HepG2 (cell line): ENCODE results near the gene ZCWPW2. TPM values are rescaled to one million over a fixed set of nuclear protein-coding genes. Genes with fewer than 3 reads are reported as not detected.

Experiments used
- ATAC-seq: fragments of 200-7000 bp; cut with Tn5 transposase; 3 replicates; pipeline ENCODE4 v1.9.1; 2020; ENCODE audit warnings: mild to moderate bottlenecking, moderate library complexity
- BruUV-seq: library from RNA; stranded (reverse); fragments of 400-500 nt; replicated peaks from 2 replicates; lab custom pipeline; 2021; lab: Mats Ljungman, UMichigan
- CTCF ChIA-PET: fragments of 300-600 bp; formaldehyde crosslinking; extraction: SDS; loops from one replicate; lab custom pipeline; 2021; ENCODE audit warnings: low total read pairs, inconsistent platforms, low intra/inter-chr PET ratio; lab: Yijun Ruan, JAX
- POLR2A ChIA-PET: fragments of 350-600 bp; sonication (Branson Sonifier 250); formaldehyde crosslinking; loops from one replicate; lab custom pipeline; 2020; ENCODE audit warnings: antibody characterized with exemption, inconsistent platforms; lab: Yijun Ruan, JAX
- DNase-seq: peaks from one replicate; pipeline ENCODE4 v3.0.0-alpha.2; 2015; ENCODE audit warnings: low spot score
- FAIRE-seq: peaks from 3 replicates; lab custom pipeline; 2011; peaks lifted over from hg19 to GRCh38; lab: Jason Lieb, UNC
- H2AFZ ChIP-seq: one replicate; pipeline ENCODE4 v1.6.1; 2011; ENCODE audit warnings: low read length, inconsistent platforms
- H3K27ac ChIP-seq: fragments of 300-600 bp; 3 replicates; pipeline ENCODE4 v1.8.0; 2011; ENCODE audit warnings: mixed run types, mild to moderate bottlenecking, mixed read lengths, low read length, inconsistent platforms; ENCODE audit not compliant: insufficient read depth; ENCODE audit errors: extremely low read length
- H3K27me3 ChIP-seq, 2 experiments: fragments of 200-600 bp in 1 of 2; 2 replicates in 1 of 2; 3 replicates in 1 of 2; pipeline versions ENCODE4 v1.6.0 to v1.8.0; 2011; ENCODE audit warnings: low read length in 2 of 2, mild to moderate bottlenecking in 2 of 2, moderate library complexity in 2 of 2, inconsistent platforms in 1 of 2; ENCODE audit not compliant: insufficient read depth in 2 of 2, control insufficient read depth in 1 of 2
- H3K36me3 ChIP-seq, 2 experiments: fragments of 200-600 bp in 1 of 2; replicated peaks in 1 of 2; 2 replicates in 1 of 2; 3 replicates in 1 of 2; pipeline versions ENCODE4 v1.5.1 to v1.8.0; 2011; ENCODE audit warnings: low read length in 2 of 2, inconsistent platforms in 1 of 2; ENCODE audit not compliant: insufficient read depth in 2 of 2, control insufficient read depth in 1 of 2
- H3K4me1 ChIP-seq: 2 replicates; pipeline ENCODE4 v1.5.1; 2012; ENCODE audit warnings: low read length, inconsistent platforms; ENCODE audit not compliant: insufficient read depth
- H3K4me2 ChIP-seq: 2 replicates; pipeline ENCODE4 v1.6.0; 2011; ENCODE audit warnings: low read depth, low read length, inconsistent platforms
- H3K4me3 ChIP-seq, 3 experiments: fragments of 200-600 bp in 1 of 3; sonication (generic), shearing (Covaris generic) in 1 of 3; replicated peaks in 1 of 3; 2 replicates each; pipeline ENCODE4 v1.5.1; 2011 to 2016; ENCODE audit warnings: low read length in 3 of 3, inconsistent platforms in 2 of 3, low read depth in 2 of 3, mild to moderate bottlenecking in 2 of 3, control low read depth in 1 of 3, mixed read lengths in 1 of 3; ENCODE audit not compliant: insufficient read depth in 1 of 3
- H3K79me2 ChIP-seq: one replicate; pipeline ENCODE4 v1.6.1; 2011; ENCODE audit warnings: low read length, inconsistent platforms; ENCODE audit not compliant: insufficient read depth
- H3K9ac ChIP-seq: 2 replicates; pipeline ENCODE4 v1.6.0; 2011; ENCODE audit warnings: mild to moderate bottlenecking, low read depth, low read length, inconsistent platforms; ENCODE audit not compliant: insufficient read depth
- H3K9me3 ChIP-seq: 2 replicates; pipeline ENCODE4 v1.5.1; 2012; ENCODE audit warnings: mild to moderate bottlenecking, low read length
- H4K20me1 ChIP-seq: 2 replicates; pipeline ENCODE4 v1.6.0; 2011; ENCODE audit warnings: inconsistent platforms, mild to moderate bottlenecking, low read length, moderate library complexity; ENCODE audit not compliant: insufficient read depth
- BRCA1 ChIP-seq: sonication (generic); formaldehyde crosslinking; IDR thresholded peaks from 2 replicates; pipeline ENCODE4 v1.4.0; 2020; ENCODE audit warnings: missing genetic modification reagents
- CHD4 ChIP-seq: fragments of 200-600 bp; sonication (generic); IDR thresholded peaks from 2 replicates; pipeline ENCODE4 v1.7.0; 2017; ENCODE audit warnings: mild to moderate bottlenecking, low read length, borderline replicate concordance
- EEA1 ChIP-seq: sonication (generic); formaldehyde crosslinking; IDR thresholded peaks from 2 replicates; pipeline ENCODE4 v1.5.1; 2020; ENCODE audit warnings: mild to moderate bottlenecking, missing genetic modification reagents, borderline replicate concordance
- JUNB ChIP-seq: sonication (generic); formaldehyde crosslinking; IDR thresholded peaks from 2 replicates; pipeline ENCODE4 v1.8.0; 2022; ENCODE audit warnings: missing genetic modification reagents, mild to moderate bottlenecking, borderline replicate concordance
- NAIF1 ChIP-seq: sonication (generic); formaldehyde crosslinking; IDR thresholded peaks from 2 replicates; pipeline ENCODE4 v1.5.0; 2020; ENCODE audit warnings: mild to moderate bottlenecking, missing genetic modification reagents, borderline replicate concordance
- NR2C2 ChIP-seq: sonication (generic); formaldehyde crosslinking; IDR thresholded peaks from 2 replicates; pipeline ENCODE4 v1.4.0; 2020; ENCODE audit warnings: missing genetic modification reagents, mild to moderate bottlenecking, moderate library complexity, borderline replicate concordance
- PHF5A ChIP-seq: IDR thresholded peaks from one replicate; pipeline ENCODE4 v1.6.1; 2018; ENCODE audit warnings: low read depth, missing genetic modification reagents; ENCODE audit not compliant: unreplicated experiment
- POLR2A ChIP-seq, 2 experiments: IDR thresholded peaks; 2 replicates each; pipeline ENCODE4 v1.6.1; 2011; ENCODE audit warnings: low read depth in 2 of 2, low read length in 2 of 2, mild to moderate bottlenecking in 1 of 2, moderate library complexity in 1 of 2; ENCODE audit not compliant: insufficient read depth in 1 of 2
- RBM39 ChIP-seq: fragments of 200-400 bp; formaldehyde crosslinking; IDR thresholded peaks from one replicate; pipeline ENCODE4 v1.6.1; 2018; ENCODE audit warnings: antibody characterized with exemption, mild to moderate bottlenecking, low read depth, low read length; ENCODE audit not compliant: poor library complexity, severe bottlenecking
- ZMYM2 ChIP-seq: sonication (generic); formaldehyde crosslinking; IDR thresholded peaks from 2 replicates; pipeline ENCODE4 v1.8.0; 2022; ENCODE audit warnings: mild to moderate bottlenecking, missing genetic modification reagents
- ZNF83 ChIP-seq: sonication (generic); formaldehyde crosslinking; IDR thresholded peaks from 2 replicates; pipeline ENCODE4 v1.4.0; 2020; ENCODE audit warnings: missing genetic modification reagents, mild to moderate bottlenecking, borderline replicate concordance
- WGBS: methylation state at CpG from one replicate; pipeline ENCODE4 v1.1.6; 2017; ENCODE audit warnings: low lambda C conversion rate; 5-methylcytosine and 5-hydroxymethylcytosine counted together
- in situ Hi-C: cut with HindIII; loops from 2 replicates; pipeline ENCODE4 v1.10.0; 2017; ENCODE audit warnings: low pct_unique_long_range_greater_than_20kb; ENCODE audit not compliant: extremely low pct_ligation_motif_present
- intact Hi-C: fragments of 100-400 bp; cut with micrococcal nuclease; formaldehyde crosslinking; loops from one replicate; pipeline ENCODE4 v1.10.0; 2022; ENCODE audit not compliant: unreplicated experiment
- polyA plus RNA-seq, 8 experiments: library from polyadenylated mRNA; depleted of rRNA in 3 of 8; stranded (reverse) in 7 of 8; unstranded in 1 of 8; fragments of >200 nt; fragmentation: Illumina TruSeq in 4 of 8; extraction: Trizol in 4 of 8; gene quantifications; 2 replicates each; pipeline versions ENCODE4 v1.2.1 to v1.2.3, GENCODE V29; 2011 to 2016; ENCODE audit warnings: low read depth in 4 of 8, missing spikeins in 1 of 8, mixed read lengths in 1 of 8; ENCODE audit not compliant: insufficient read depth in 1 of 8
- total RNA-seq, 5 experiments: library from RNA; depleted of rRNA; stranded (reverse); fragments of >200 nt; fragmentation: Illumina TruSeq; extraction: Trizol; gene quantifications; 2 replicates each; pipeline ENCODE4 v1.2.3, GENCODE V29; 2016; ENCODE audit warnings: low read depth in 1 of 5
- TF ChIP-seq, protein P1 (sequence below): sonication (generic); formaldehyde crosslinking; IDR thresholded peaks from 2 replicates; pipeline ENCODE4 v1.4.0; 2020; ENCODE audit warnings: mild to moderate bottlenecking, missing genetic modification reagents, borderline replicate concordance

The ZCWPW2 gene
- total and polyA plus RNA-seq, 2 of the 13 experiments (the other 11 are each of a cell fraction or from before 2014, with no cell fraction given) = 0.17 to 0.53 TPM

DNA sequence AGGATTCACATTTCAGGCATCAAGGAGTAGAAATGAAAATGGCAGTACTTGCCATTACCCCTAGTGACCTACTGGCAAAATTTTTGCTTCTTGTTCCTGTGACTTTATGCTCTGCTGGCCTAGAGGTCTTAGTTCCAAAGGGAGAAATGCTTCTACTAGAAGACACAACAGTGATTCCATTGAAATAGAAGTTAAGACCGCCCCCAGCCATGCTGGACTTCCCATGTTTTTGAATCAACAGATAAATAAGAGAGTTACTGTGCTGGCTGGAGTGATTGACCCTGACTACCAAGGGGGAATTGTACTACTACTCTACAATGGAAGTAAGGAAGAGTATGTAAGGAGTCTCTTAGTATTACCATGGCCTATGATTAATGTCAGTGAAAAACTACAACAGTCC lies 196.3 kb downstream of the ZCWPW2 start (continued):
- TF ChIP-seq RBM39 (no peak), POLR2A (IDR thresholded peaks at IDR 0.05; ENCODE audit: insufficient read depth in 1 of 2, low read depth in 2 of 2, low read length in 2 of 2) (no peak), CHD4 (no peak)
- TF ChIP-seq, protein P1, sequence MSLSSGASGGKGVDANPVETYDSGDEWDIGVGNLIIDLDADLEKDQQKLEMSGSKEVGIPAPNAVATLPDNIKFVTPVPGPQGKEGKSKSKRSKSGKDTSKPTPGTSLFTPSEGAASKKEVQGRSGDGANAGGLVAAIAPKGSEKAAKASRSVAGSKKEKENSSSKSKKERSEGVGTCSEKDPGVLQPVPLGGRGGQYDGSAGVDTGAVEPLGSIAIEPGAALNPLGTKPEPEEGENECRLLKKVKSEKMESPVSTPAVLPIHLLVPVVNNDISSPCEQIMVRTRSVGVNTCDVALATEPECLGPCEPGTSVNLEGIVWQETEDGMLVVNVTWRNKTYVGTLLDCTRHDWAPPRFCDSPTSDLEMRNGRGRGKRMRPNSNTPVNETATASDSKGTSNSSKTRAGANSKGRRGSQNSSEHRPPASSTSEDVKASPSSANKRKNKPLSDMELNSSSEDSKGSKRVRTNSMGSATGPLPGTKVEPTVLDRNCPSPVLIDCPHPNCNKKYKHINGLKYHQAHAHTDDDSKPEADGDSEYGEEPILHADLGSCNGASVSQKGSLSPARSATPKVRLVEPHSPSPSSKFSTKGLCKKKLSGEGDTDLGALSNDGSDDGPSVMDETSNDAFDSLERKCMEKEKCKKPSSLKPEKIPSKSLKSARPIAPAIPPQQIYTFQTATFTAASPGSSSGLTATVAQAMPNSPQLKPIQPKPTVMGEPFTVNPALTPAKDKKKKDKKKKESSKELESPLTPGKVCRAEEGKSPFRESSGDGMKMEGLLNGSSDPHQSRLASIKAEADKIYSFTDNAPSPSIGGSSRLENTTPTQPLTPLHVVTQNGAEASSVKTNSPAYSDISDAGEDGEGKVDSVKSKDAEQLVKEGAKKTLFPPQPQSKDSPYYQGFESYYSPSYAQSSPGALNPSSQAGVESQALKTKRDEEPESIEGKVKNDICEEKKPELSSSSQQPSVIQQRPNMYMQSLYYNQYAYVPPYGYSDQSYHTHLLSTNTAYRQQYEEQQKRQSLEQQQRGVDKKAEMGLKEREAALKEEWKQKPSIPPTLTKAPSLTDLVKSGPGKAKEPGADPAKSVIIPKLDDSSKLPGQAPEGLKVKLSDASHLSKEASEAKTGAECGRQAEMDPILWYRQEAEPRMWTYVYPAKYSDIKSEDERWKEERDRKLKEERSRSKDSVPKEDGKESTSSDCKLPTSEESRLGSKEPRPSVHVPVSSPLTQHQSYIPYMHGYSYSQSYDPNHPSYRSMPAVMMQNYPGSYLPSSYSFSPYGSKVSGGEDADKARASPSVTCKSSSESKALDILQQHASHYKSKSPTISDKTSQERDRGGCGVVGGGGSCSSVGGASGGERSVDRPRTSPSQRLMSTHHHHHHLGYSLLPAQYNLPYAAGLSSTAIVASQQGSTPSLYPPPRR (CRISPR knock-in tag) = no peak

DNA sequence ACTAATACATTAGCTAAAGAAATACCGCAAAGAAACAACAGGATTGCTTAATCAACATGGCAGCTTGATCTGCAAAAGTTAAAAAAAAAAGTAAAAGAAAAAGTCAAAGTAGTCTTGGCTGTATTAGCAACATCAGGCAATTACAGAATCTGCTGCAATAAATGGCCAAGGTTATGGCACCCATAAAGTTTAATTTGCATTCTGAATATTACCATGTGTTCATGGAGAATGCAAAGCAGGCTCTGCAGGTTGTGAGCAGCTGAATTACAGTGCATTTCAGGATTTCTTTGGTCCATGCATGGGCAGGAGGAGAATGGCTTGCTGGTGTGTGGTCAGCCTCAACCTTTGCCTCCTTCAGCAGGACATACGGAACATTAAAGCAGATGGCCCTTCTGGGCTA lies 199.2 kb downstream of the ZCWPW2 start:
- Histone ChIP-seq H3K9ac (no peak overlapping the region), H3K9me3 (peaks cover 27% of the 10 kb centered on the region; the same call in 1 of the 2 replicates), H3K27ac (no peak overlapping the region), H3K27me3 (no peaks in the 10 kb centered on the region; a peak in 1 of 5 replicates), H4K20me1 (no peaks in the 10 kb centered on the region), H3K4me1 (no peaks in the 10 kb centered on the region), H3K36me3 (no peaks in the 10 kb centered on the region), H3K4me3 (no peak overlapping the region), H3K4me2 (no peak overlapping the region), H2AFZ (no peak overlapping the region), H3K79me2 (no peaks in the 10 kb centered on the region)
- intact Hi-C loops (no loop called here), in situ Hi-C loops (no loop called here)
- ChIA-PET POLR2A (no interaction called here), CTCF (no interaction called here)
- ATAC-seq = no peak
- 40% methylated on average over 1 of the region's 2 CpGs for WGBS
- no peak for FAIRE-seq
- no peak for DNase-seq
- TF ChIP-seq BRCA1 (no peak), EEA1 (CRISPR knock-in tag) (no peak), ZNF83 (CRISPR knock-in tag) (no peak), JUNB (CRISPR knock-in tag) (no peak), PHF5A (no peak), NR2C2 (CRISPR knock-in tag) (no peak), ZMYM2 (CRISPR knock-in tag) (no peak), NAIF1 (CRISPR knock-in tag) (no peak)
- no TSS peak for BruUV-seq
